ENCODE results near the gene ATG4C.
"Not testable (repeated sequence)": the region's sequence is repeated elsewhere in the genome, so short reads cannot be mapped to it uniquely, and the experiment has no call there.

Gene ATG4C, protein sequence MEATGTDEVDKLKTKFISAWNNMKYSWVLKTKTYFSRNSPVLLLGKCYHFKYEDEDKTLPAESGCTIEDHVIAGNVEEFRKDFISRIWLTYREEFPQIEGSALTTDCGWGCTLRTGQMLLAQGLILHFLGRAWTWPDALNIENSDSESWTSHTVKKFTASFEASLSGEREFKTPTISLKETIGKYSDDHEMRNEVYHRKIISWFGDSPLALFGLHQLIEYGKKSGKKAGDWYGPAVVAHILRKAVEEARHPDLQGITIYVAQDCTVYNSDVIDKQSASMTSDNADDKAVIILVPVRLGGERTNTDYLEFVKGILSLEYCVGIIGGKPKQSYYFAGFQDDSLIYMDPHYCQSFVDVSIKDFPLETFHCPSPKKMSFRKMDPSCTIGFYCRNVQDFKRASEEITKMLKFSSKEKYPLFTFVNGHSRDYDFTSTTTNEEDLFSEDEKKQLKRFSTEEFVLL

DNA sequence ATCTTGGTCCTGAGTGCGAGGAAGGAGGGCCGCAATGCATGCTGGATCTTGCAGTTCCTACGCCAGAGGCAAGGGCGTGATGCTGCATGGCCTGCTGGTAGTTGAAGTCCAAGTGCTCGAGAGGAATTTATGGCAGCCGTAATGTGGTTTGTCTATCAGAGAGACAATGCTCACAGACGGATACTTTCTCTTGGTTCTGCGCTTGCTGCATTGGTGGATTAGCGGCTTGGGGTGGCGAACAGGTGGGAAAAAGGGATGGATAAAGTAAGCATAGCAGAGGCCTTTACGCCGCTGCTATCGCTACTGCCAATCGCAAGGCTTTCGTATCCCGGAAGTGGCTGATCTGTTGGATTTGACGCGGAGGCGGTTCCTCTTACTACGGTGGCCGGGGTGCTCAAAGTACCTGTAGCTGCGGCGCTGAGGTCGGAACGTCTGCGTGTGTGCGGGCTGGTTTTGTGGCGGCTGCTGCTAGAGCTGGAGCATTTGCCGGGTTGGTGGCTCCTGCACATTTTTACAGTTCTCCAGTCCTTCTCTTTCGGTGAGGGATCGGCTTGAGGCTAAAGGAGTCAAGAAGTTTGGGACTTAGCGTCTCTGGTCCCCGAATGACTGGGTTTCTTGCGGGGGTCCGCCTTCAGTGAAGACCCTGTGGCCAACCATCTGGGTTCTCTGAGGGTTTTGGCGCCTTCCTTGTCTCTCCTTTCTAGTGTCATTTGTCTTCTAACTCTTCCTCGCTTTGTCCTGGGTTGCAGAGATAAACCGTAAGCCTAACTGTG is at the start of gene ATG4C:
Gene ATG4C, plus strand, starts transcription at position 397 of the 773 bp plus-strand sequence. CDS start 19,655 bp downstream, outside the sequence.
- DNase-seq, result peak; percentile 35

- no peak for DNase-seq
These were observed 48.3 kb upstream of the ATG4C start for GRCh38 chr1:62735491-62736171.

- DNase-seq, result not testable (repeated sequence)
These were observed 43.2 kb upstream of the ATG4C start for GRCh38 chr1:62740701-62741100.

- no peak for DNase-seq
These were observed 39.0 kb upstream of the ATG4C start for GRCh38 chr1:62744611-62745577.

- DNase-seq, result no peak
These were observed 37.7 kb upstream of the ATG4C start for GRCh38 chr1:62746086-62746808.

DNA sequence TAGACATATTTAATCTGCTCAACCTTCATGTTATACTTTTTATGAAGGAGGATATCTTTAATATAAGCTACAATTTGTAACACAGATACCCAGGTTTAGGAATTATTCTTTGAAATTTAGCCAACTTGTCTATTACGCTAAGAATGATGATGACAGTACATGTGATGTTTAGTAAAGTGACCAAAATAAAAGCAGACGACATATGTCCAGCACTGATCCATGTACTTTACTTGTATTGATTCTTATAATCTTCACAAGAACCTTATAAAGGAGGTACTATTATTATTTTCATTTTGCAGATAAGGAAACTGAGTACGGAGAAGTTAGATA is 37.2 kb upstream of the ATG4C start:
- DNase-seq, result no peak

DNA sequence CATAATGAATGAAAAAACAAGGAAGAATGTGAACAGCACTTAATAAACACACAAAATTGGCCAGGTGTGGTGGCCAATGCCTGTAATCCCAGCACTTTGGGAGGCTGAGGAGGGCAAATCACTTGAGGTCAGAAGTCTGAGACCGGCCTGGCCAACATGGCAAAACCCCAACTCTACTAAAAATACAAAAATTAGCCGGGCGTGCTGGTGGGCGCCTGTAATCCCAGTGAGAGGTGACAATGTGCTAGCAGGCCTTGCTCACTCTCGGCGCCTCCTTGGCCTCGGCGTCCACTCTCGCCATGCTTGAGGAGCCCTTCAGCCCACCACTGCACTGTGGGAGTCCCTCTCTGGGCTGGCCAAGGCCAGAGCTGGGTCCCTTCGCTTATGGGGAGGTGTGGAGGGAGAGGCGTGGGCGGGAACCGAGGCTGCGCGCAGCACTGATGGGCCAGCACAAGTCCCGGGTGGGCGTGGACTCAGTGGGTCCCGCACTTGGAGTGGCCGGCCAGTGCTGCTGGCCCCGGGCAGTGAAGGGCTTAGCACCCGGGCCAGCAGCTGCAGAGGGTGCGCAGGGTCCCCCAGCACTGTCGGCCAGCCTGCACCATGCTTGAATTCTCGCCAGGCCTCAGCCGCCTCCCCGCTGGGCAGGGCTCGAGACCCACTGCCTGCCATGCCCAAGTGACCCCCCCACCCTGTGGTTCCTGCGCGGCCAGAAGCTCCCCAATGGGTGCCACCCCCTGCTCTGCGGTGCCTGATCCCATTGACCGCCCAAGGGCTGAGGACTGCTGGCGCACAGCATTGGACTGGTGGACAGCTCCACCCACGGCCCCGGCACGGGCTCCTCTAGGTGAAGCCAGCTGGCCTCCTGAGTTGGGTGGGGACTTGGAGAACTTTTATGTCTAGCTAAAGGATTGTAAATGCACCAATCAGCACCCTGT is 30.6 kb upstream of the ATG4C start:
- no peak for DNase-seq

DNA sequence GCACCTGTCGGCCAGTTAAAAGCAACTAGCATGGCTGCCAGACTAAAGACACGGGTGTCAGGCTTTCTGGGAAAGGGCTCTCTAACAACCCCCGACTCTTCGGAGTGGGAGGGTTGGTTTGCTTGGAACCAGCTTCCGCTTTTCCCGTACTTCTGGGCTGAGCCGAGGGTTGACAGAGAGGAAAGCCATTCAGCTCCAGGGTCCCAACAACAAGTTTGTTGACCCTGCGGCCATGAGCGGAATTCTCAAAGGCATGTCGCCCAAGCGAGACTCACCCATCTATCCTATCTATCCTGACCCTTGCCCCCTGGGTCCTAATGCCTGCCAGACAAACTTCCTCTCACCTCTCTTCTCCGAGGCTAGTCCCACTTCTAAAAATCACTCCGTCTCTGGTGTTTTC is 29.0 kb upstream of the ATG4C start:
- not testable (repeated sequence) for DNase-seq

GRCh38 chr1:62756255-62756884 is 27.6 kb upstream of the ATG4C start:
- DNase-seq, result not testable (repeated sequence)

DNA sequence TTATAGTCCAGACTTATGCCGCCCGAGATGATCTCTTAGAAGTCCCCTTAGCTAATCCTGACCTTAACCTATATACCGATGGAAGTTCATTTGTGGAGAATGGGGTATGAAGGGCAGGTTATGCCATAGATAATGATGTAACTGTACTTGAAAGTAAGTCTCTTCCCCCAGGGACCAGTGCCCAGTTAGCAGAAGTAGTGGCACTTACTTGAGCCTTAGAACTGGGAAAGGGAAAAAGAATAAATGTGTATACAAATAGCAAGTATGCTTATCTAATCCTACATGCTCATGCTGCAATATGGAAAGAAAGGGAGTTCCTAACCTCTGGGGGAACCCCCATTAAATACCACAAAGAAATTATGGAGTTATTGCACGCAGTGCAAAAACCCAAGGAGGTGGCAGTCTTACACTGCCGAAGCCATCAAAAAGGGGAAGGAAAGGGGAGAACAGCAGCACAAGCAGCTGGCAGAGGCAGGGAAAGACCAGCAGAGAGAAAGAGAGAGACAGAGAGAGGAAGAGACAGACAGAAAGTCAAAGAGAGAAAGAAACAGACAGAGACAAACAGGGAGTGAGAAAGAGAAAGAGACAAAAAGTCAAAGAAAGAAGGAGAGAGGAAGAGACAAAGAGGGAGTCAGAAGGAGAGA is 24.6 kb upstream of the ATG4C start:
- not testable (repeated sequence) for DNase-seq

GRCh38 chr1:62760021-62760782 is 23.7 kb upstream of the ATG4C start:
- not testable (repeated sequence) for DNase-seq

- not testable (repeated sequence) for DNase-seq
These were observed 22.6 kb upstream of the ATG4C start for GRCh38 chr1:62761223-62761870.

DNA sequence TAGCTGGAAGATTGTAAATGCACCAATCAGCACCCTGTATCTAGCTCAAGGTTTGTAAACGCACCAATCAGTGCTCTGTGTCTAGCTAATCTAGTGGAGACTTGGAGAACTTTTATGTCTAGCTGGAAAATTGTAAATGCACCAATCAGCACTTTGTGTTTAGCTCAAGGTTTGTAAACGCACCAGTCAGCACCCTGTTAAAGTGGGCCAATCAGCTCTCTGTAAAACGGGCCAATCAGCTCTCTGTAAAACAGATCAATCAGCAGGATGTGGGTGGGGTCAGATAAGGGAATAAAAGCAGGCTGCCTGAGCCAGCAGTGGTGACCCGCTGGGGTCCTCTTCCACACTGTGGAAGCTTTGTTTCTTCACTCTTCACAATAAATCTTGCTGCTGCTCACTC is 21.9 kb upstream of the ATG4C start:
- DNase-seq, result not testable (repeated sequence)

DNA sequence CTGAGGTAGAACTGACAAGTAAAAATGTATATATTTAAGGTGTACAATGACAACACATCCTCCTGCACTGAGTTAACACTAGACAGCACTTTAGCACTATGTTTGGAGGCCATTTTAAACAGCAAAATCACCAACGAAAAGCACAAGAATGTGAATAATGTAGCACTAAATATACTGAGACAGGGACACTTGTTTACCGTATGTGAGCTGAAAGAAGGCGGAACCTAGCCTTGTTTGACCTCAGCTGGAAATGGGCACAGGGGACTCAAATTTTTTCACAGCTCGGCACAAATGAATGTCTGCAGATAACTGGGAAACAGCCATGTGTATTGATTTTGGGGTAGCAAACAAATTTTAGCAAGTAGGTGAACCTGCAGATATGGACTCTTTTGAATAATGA is 18.0 kb upstream of the ATG4C start:
- DNase-seq, result no peak

DNA sequence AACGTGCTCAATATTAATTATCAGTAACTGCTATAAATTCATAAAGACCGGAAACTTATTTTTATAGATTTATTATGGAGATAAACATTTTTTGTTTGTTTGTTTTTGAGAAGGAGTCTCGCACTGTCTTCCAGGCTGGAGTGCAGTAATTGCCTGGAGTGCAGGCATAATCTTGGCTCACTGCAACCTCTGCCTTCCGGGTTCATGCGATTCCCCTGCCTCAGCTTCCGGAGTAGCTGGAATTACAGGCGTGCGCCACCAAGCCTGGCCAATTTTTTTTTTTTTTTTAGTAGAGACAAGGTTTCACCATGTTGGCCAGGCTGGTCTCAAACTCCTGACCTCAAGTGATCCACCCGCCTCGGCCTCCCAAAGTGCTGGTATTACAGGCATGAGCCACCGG is 15.4 kb upstream of the ATG4C start:
- not testable (repeated sequence) for DNase-seq

DNA sequence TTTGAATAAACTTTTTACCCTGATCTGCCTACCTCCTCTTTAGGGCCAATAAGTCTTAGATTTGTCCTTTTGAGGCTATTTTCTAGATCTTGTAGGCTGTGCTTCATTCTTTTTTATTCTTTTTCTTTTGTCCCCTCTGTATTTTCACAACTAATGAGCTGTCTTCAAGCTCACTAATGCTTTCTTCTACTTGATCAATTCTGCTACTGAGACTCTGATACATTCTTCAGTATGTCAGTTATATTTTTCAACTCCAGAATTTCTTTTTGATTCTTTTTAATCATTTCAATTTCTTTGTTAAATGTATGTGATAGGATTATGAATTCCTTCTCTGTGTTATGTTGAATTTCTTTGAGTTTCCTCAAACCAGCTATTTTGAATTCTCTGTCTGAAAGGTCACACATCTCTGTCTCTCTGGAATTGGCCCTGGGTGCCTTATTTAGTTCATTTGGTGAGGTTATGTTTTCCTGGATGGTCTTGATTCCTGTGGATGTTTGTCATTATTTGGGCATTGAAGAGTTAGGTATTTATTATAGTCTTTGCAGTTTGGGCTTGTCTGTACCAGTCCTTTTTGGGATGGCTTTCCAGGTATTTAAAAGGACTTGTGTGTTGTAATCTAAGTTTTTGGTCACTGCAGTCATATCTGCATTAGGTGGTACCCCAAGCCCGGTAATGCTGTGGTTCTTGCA is 11.2 kb upstream of the ATG4C start:
- no peak for DNase-seq

DNA sequence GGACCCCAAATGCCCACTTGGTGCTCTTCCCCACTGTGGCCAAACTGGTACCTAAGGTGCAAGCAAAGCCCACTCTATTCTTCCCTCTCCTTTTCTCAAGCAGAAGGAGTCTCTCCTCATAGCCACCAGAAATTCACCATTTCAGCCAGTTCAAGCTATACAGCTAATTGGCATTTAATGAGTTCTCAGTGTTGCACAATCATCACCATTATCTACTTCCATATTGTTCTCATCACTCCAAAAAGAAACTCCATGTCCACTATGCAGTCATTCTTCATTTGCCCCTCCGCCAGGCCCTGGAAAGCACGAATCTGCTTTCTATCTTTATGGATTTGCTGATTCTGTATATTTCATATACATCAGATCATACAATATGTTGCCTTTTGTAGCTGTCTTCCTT is 9.9 kb upstream of the ATG4C start:
- no peak for DNase-seq

Measured in 8988T (cell line).